ENCODE data around the gene OR2A12. TPM values are rescaled to one million over a fixed set of nuclear protein-coding genes. Genes with fewer than 3 reads are reported as not detected.

Gene OR2A12
- total RNA-seq, 4 donors from 2014 or later = not detected

DNA sequence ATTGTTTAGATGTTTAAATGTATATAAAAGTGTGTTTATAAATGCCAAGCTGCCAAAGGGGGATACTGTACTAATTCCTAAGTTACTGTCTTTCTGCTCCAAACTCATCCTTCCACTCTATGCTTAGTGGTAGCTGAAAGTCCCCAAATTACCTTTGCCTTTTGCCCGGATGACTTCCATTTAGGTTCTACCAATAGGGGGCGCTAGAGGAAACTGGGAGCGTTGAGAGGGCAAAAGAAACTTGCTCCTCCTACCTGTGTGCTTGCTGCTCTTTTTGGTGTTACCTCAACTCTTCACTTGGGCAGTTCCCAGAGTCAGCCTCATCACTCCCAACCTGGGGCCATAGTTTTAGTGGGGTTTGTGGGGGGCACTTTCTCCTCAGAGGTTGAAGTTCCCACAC lies 22.4 kb upstream of the OR2A12 start:
- no peaks in the 10 kb centered on the region for H3K27me3 ChIP-seq
- no peak for ATAC-seq
- 21 to 43% methylated on average over 3 of the region's 3 CpGs for WGBS, 2 donors (ENCODE audit: low coverage in 1 of 2)
- no peak overlapping the region for H3K4me3 ChIP-seq
- no peaks in the 10 kb centered on the region for H3K4me1 ChIP-seq
- no peaks in the 10 kb centered on the region for H3K36me3 ChIP-seq
- TF ChIP-seq POLR2AphosphoS5 (IDR thresholded peaks at IDR 0.05) (no peak), POLR2A (IDR thresholded peaks at IDR 0.05) (no peak)
- peaks cover 0 to 12% (median 0%) of the 10 kb centered on the region in 3 donors for H3K9me3 ChIP-seq
- H3K27ac ChIP-seq = no peak overlapping the region

DNA sequence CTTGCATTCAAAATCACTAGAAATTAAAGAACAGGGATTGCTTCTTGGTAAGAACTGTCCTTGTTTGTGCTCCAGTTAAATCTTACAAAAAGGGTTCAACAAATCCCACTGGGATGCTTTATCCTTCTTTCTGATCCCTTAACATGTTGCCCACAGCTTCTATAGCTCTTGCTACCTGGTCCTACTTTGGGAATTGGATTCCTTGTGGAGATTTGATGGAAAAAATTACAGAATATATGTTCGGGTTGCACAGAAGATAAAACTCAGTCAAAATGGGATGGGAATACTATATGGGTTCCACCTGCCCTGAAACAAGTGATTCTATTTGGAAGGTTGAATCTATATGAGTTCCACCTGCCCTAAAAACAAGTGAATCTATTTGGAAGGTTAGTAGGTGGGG lies 16.6 kb upstream of the OR2A12 start, which contains the start of gene OR2A25:
OR2A25 (plus strand) TSS at position 301 of the 400 bp plus-strand sequence. CDS start 4,409 bp downstream, outside the sequence.
- WGBS, 2 donors (ENCODE audit: low coverage in 1 of 2) = 67 to 82% methylated on average over 1 of the region's 1 CpG
- no peaks in the 10 kb centered on the region for H3K27me3 ChIP-seq
- no peak within 1 kb of the TSS for H3K27ac ChIP-seq
- H3K4me3 ChIP-seq = no peak within 1 kb of the TSS
- no peaks in the 10 kb centered on the region for H3K9me3 ChIP-seq
- no peaks in the 10 kb centered on the region for H3K4me1 ChIP-seq
- ATAC-seq = no peak
- no peak for TF ChIP-seq EP300 (IDR thresholded peaks at IDR 0.05)
- TF ChIP-seq POLR2A (IDR thresholded peaks at IDR 0.05) = no peak
- TF ChIP-seq, protein P1, sequence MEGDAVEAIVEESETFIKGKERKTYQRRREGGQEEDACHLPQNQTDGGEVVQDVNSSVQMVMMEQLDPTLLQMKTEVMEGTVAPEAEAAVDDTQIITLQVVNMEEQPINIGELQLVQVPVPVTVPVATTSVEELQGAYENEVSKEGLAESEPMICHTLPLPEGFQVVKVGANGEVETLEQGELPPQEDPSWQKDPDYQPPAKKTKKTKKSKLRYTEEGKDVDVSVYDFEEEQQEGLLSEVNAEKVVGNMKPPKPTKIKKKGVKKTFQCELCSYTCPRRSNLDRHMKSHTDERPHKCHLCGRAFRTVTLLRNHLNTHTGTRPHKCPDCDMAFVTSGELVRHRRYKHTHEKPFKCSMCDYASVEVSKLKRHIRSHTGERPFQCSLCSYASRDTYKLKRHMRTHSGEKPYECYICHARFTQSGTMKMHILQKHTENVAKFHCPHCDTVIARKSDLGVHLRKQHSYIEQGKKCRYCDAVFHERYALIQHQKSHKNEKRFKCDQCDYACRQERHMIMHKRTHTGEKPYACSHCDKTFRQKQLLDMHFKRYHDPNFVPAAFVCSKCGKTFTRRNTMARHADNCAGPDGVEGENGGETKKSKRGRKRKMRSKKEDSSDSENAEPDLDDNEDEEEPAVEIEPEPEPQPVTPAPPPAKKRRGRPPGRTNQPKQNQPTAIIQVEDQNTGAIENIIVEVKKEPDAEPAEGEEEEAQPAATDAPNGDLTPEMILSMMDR (IDR thresholded peaks at IDR 0.05) = no peak
- TF ChIP-seq POLR2AphosphoS5 (IDR thresholded peaks at IDR 0.05) = no peak
- H3K36me3 ChIP-seq = no peaks in the 10 kb centered on the region

DNA sequence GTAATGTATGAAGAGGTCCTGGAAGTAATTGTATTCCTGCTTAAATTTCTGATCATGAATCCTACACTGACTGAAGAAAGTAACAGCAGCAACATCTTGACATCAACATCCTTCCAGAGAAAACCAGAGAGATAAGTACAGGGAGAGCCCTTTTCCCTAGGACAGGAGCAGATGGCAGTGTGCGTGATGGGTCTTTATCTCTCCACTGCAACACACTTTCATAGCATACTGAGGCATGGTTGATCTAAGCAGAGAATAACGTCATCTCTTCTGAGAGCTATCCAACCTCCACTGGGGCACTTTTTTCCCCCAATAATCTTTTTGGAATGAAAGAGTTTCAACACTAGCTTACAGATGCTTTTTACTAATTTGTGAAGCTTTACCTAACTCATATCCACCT lies 16.1 kb upstream of the OR2A12 start:
- no peak for ATAC-seq
- TF ChIP-seq, protein P1 (IDR thresholded peaks at IDR 0.05) = no peak
- TF ChIP-seq POLR2AphosphoS5 (IDR thresholded peaks at IDR 0.05) (no peak), EP300 (IDR thresholded peaks at IDR 0.05) (no peak), POLR2A (IDR thresholded peaks at IDR 0.05) (no peak)
- H3K4me3 ChIP-seq = no peak overlapping the region
- no peaks in the 10 kb centered on the region for H3K4me1 ChIP-seq
- 60 to 67% methylated on average over 2 of the region's 2 CpGs for WGBS, 2 donors (ENCODE audit: low coverage in 1 of 2)
- H3K36me3 ChIP-seq = no peaks in the 10 kb centered on the region
- H3K27ac ChIP-seq = no peak overlapping the region
- H3K27me3 ChIP-seq = no peaks in the 10 kb centered on the region
- H3K9me3 ChIP-seq = no peaks in the 10 kb centered on the region

DNA sequence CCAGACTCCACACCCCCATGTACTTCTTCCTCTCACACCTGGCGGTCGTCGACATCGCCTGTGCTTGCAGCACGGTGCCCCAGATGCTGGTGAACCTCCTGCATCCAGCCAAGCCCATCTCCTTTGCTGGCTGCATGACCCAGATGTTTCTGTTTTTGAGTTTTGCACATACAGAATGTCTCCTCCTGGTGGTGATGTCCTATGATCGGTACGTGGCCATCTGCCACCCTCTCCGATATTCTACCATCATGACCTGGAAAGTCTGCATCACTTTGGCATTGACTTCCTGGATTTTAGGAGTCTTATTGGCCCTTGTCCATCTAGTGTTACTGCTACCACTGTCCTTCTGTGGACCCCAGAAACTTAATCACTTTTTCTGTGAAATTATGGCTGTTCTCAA lies 11.7 kb upstream of the OR2A12 start:
- no peaks in the 10 kb centered on the region for H3K9me3 ChIP-seq
- no peak overlapping the region for H3K27ac ChIP-seq
- no peaks in the 10 kb centered on the region for H3K36me3 ChIP-seq
- H3K4me3 ChIP-seq = no peak overlapping the region
- ATAC-seq = no peak
- WGBS, 2 donors (ENCODE audit: low coverage in 1 of 2) = 80 to 82% methylated on average over 4 to 8 of the region's 8 CpGs
- H3K4me1 ChIP-seq = no peaks in the 10 kb centered on the region
- TF ChIP-seq POLR2A (IDR thresholded peaks at IDR 0.05) = no peak
- no peak for TF ChIP-seq POLR2AphosphoS5 (IDR thresholded peaks at IDR 0.05)
- TF ChIP-seq EP300 (IDR thresholded peaks at IDR 0.05) = no peak
- TF ChIP-seq, protein P1 (IDR thresholded peaks at IDR 0.05) = no peak
- no peaks in the 10 kb centered on the region for H3K27me3 ChIP-seq

DNA sequence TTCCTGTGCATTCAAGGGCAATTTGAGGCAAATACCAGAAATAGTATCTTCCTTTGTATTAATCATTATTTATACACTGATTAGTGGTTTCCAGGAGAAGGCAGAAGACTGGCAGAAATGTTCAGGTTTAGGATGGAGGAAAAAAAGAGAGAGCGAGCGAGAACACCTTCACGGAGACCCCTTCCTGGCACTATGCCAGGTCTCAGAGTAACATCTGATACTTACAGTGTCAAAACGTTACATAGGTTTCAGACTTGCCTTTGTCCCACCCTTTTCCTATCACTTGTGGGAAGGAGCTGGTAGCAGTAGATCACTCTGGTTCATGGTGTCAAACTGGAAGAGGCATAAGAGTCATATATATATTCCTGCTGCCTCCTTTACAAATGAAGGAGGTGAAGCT lies 652 bp downstream of the OR2A12 start:
- no peaks in the 10 kb centered on the region for H3K36me3 ChIP-seq
- 47 to 49% methylated on average over 4 of the region's 4 CpGs for WGBS, 2 donors (ENCODE audit: low coverage in 1 of 2)
- no peaks in the 10 kb centered on the region for H3K27me3 ChIP-seq
- peaks cover 0 to 8% (median 0%) of the 10 kb centered on the region in 3 donors for H3K9me3 ChIP-seq
- TF ChIP-seq POLR2AphosphoS5 (IDR thresholded peaks at IDR 0.05) (no peak), EP300 (IDR thresholded peaks at IDR 0.05) (no peak), POLR2A (IDR thresholded peaks at IDR 0.05) (no peak)
- TF ChIP-seq, protein P1 (IDR thresholded peaks at IDR 0.05) = no peak
- no peak for ATAC-seq
- H3K4me3 ChIP-seq = no peak overlapping the region
- H3K4me1 ChIP-seq = no peaks in the 10 kb centered on the region
- no peak overlapping the region for H3K27ac ChIP-seq

All from gastroesophageal sphincter (tissue), 4 donors.